Urinary bladder (tissue), 4 donors: ENCODE measurements around the gene SYNPR. TPM values are rescaled to one million over a fixed set of nuclear protein-coding genes. Genes with fewer than 3 reads are reported as not detected.
"Not testable (repeated sequence)": the region's sequence is repeated elsewhere in the genome, so short reads cannot be mapped to it uniquely, and the experiment has no call there.

ENCODE experiments used
- DNase-seq: peaks from one replicate; pipeline ENCODE4 v3.0.0-alpha.2; 2015; ENCODE audit errors: extremely low spot score
- H3K27ac ChIP-seq: one replicate; pipeline ENCODE4 v1.5.1; 2013; ENCODE audit warnings: low read depth, mild to moderate bottlenecking, moderate library complexity
- H3K36me3 ChIP-seq: one replicate; pipeline ENCODE4 v1.6.1; 2013; ENCODE audit warnings: mild to moderate bottlenecking, moderate library complexity; ENCODE audit not compliant: insufficient read depth
- H3K4me1 ChIP-seq: one replicate; pipeline ENCODE4 v1.6.1; 2013; ENCODE audit warnings: mild to moderate bottlenecking, moderate library complexity; ENCODE audit not compliant: insufficient read depth
- H3K4me3 ChIP-seq: one replicate; pipeline ENCODE4 v1.5.1; 2013; ENCODE audit warnings: low read depth, low read length
- WGBS: extraction: QIAGEN DNeasy Blood & Tissue Kit; methylation state at CpG from one replicate; pipeline ENCODE4 v1.1.7; 2013; 5-methylcytosine and 5-hydroxymethylcytosine counted together
- polyA plus RNA-seq: library from polyadenylated mRNA; stranded (reverse); fragments of 200-250 nt; gene quantifications from one replicate; pipeline ENCODE4 v1.2.3, GENCODE V29; 2013
- total RNA-seq: library from RNA; depleted of rRNA; stranded (reverse); fragments of >200 nt; gene quantifications from one replicate; pipeline ENCODE4 v1.2.3, GENCODE V29; 2014
- donor health status: healthy with polysubstance abuse.
- donor health status: healthy.

SYNPR gene
- total and polyA plus RNA-seq, 2 donors = 0.95 TPM; not detected in 1

GRCh38 chr3:63631670-63632069, 353.6 kb downstream of the SYNPR start:
- H3K36me3 ChIP-seq = no peaks in the 10 kb centered on the region
- no peak for DNase-seq
- H3K4me3 ChIP-seq = no peak overlapping the region
- no peak overlapping the region for H3K27ac ChIP-seq
- no peaks in the 10 kb centered on the region for H3K4me1 ChIP-seq
- whole genome bisulfite sequencing = 84% methylated on average over 4 of the region's 4 CpGs

DNA sequence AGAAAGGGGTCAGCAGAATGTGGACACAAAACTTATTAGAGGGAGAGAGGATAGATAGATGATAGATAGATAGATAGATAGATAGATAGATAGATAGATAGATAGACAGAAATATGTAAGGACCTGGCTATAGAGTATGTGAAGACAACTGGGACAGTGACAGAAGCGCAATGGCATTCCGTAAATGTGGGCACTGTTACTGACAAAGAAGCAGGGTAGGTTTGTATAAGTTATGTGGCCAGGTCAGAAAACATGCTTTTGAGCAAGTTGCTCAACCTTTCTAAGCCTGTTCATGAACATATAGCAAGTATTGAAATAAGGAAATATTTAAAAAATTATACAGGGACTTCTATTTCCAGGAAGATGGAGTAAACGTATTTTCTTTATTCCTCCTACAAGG, 357.1 kb downstream of the SYNPR start:
- 91% methylated on average over 3 of the region's 3 CpGs for WGBS
- no peaks in the 10 kb centered on the region for H3K36me3 ChIP-seq
- H3K27ac ChIP-seq = no peak overlapping the region
- H3K4me3 ChIP-seq = no peak overlapping the region
- no peak for DNase-seq
- H3K4me1 ChIP-seq = no peaks in the 10 kb centered on the region

GRCh38 chr3:63639806-63640205, 361.7 kb downstream of the SYNPR start:
- no peak overlapping the region for H3K4me3 ChIP-seq
- H3K36me3 ChIP-seq = no peaks in the 10 kb centered on the region
- DNase-seq = no peak
- H3K4me1 ChIP-seq = no peaks in the 10 kb centered on the region
- no peak overlapping the region for H3K27ac ChIP-seq
- 84% methylated on average over 2 of the region's 2 CpGs for WGBS

GRCh38 chr3:63642488-63642887, 364.4 kb downstream of the SYNPR start:
- no peak for DNase-seq
- no peaks in the 10 kb centered on the region for H3K36me3 ChIP-seq
- no peaks in the 10 kb centered on the region for H3K4me1 ChIP-seq
- no peak overlapping the region for H3K27ac ChIP-seq
- H3K4me3 ChIP-seq = no peak overlapping the region
- 16% methylated on average over 1 of the region's 1 CpG for WGBS

- no peak overlapping the region for H3K27ac ChIP-seq
- H3K4me1 ChIP-seq = no peaks in the 10 kb centered on the region
- H3K4me3 ChIP-seq = no peak overlapping the region
- no peak for DNase-seq
- H3K36me3 ChIP-seq = no peaks in the 10 kb centered on the region
- 65% methylated on average over 5 of the region's 5 CpGs for WGBS
Observed at GRCh38 chr3:63644212-63644797, 366.2 kb downstream of the SYNPR start.

GRCh38 chr3:63644928-63645781, 367.0 kb downstream of the SYNPR start:
- H3K4me3 ChIP-seq, H3K4me1 ChIP-seq, H3K36me3 ChIP-seq, DNase-seq, H3K27ac ChIP-seq: not testable (repeated sequence)
- WGBS = 61% methylated on average over 25 of the region's 25 CpGs

DNA sequence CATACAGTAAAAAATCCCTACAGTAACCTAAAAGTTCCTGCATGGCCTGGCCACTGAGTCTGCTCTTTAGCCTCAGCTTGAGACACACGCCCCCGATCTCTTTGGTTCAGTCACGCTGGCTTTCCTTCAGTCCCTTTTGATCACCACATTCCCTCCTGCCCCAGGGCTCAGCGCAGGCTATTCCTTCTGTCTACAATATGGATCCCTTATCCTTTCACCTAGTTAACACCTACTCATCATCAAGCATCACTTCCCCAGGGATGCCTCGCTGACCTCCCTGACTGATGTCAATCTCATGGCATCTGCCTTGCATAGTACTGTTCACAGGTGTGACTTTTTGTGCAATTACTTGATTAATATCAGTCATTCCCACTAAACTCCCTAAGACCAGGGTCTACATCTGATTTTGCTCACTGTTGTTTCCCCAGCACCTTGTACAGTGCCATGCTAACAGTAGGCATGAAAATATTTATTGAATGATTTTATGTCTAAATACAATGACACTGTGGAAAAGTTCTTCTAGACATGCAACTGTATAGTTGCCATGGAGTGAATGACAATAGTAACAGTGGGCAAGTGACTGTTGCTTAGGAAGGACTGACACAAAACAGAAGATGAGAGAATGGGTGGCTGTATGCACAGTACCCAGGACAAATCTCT, 374.1 kb downstream of the SYNPR start, which contains the start of gene SNTN:
Gene SNTN (plus strand): TSS at position 610 of the 660 bp plus-strand sequence. CDS start 13 bp downstream, at position 623.
- Histone ChIP-seq H3K27ac (no peak within 1 kb of the TSS), H3K4me3 (no peak within 1 kb of the TSS), H3K4me1 (no peaks in the 10 kb centered on the region), H3K36me3 (no peaks in the 10 kb centered on the region)
- no peak for DNase-seq
- 72% methylated on average over 5 of the region's 5 CpGs for WGBS

GRCh38 chr3:63654211-63654610, 376.1 kb downstream of the SYNPR start:
- DNase-seq = no peak
- Histone ChIP-seq H3K4me1 (no peaks in the 10 kb centered on the region), H3K36me3 (no peaks in the 10 kb centered on the region), H3K27ac (no peak overlapping the region), H3K4me3 (no peak overlapping the region)
- WGBS = 68% methylated on average over 4 of the region's 4 CpGs

DNA sequence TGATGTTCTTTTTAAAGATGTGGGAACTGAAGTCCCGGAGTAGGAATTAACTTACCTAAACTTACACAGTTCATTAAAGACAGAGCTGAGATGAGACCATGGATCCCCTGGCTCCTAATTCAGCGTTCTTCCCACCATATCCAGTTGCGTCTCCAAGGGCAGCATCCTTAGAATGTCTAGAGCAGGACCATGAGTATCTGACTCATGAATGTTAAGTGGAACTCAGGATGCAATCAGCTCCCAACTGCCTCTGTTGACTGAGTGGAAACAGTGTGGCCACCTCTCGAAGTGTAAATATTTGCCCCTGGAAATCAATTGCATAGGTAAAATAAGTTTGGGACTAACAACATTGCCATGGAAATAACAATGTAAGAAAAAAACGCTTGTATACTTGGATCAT, 376.8 kb downstream of the SYNPR start:
- Histone ChIP-seq H3K4me1 (no peaks in the 10 kb centered on the region), H3K4me3 (no peak overlapping the region), H3K27ac (no peak overlapping the region), H3K36me3 (no peaks in the 10 kb centered on the region)
- 73% methylated on average over 5 of the region's 5 CpGs for WGBS
- no peak for DNase-seq

DNA sequence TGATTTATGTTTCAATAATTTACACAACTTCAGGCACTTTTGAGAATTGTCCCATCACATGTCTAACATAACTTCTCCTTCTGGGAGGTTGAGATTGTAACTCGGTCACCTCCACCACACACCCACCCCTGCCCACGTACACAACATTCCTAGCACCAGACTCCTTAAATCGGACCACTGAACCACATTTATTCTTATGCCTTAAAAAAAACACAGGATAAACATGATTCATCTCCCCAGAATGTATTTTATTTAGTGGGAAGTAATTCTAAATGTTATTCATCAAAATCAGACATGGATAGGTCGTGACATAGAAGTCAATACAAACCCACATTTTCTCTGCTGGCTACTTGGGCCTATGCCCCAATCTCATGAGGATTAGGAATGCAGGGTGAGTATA, 377.4 kb downstream of the SYNPR start:
- Histone ChIP-seq H3K4me1 (no peaks in the 10 kb centered on the region), H3K36me3 (no peaks in the 10 kb centered on the region), H3K27ac (no peak overlapping the region), H3K4me3 (no peak overlapping the region)
- DNase-seq = no peak
- 71% methylated on average over 4 of the region's 4 CpGs for WGBS

DNA sequence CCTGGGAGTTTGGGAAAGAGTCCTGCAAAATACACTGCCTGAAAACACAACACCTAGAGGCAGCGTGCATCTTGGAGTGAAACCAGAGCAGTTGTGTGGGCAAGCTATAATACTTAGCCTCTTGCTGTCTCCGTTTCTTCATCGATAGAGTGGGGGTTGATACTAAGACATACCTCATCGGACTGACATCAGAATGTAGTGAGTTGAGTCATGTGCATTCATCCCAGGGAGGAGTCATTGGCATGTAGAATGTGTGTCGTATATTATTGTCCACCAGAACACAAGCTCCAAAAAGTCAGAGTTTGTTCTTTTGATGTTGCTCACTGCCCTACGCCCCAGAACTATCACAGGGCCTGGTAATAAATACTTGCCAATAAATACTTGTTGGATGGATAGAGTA, 378.7 kb downstream of the SYNPR start:
- Histone ChIP-seq H3K4me1 (no peaks in the 10 kb centered on the region), H3K4me3 (no peak overlapping the region), H3K36me3 (no peaks in the 10 kb centered on the region), H3K27ac (no peak overlapping the region)
- WGBS = 85% methylated on average over 6 of the region's 6 CpGs
- DNase-seq = no peak

- Histone ChIP-seq H3K36me3 (no peaks in the 10 kb centered on the region), H3K4me1 (no peaks in the 10 kb centered on the region), H3K4me3 (no peak overlapping the region), H3K27ac (no peak overlapping the region)
- 76% methylated on average over 1 of the region's 1 CpG for WGBS
- no peak for DNase-seq
Observed at GRCh38 chr3:63661242-63661641, 383.1 kb downstream of the SYNPR start.

DNA sequence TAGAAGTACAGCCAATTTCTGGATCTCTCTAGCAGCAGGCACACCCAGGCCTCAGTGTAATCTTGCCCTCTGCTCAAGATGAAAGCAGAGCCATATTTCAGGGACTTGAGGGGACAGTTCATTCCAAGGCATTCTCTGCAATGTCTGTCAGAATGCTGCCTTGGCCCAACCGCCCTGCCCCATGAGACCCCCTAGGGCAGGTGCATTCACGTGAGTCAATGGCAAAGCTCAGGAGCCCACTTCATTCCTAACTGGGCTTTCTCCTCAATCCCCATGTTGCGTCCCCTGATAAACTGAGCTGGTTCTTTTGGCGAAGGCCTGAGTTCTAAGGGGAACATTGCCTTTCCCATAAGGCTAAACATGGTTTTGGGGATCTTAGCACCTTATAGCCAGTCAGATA, 383.9 kb downstream of the SYNPR start:
- no peak overlapping the region for H3K4me3 ChIP-seq
- WGBS = 80% methylated on average over 4 of the region's 4 CpGs
- no peaks in the 10 kb centered on the region for H3K36me3 ChIP-seq
- no peaks in the 10 kb centered on the region for H3K4me1 ChIP-seq
- no peak overlapping the region for H3K27ac ChIP-seq
- DNase-seq = no peak

- Histone ChIP-seq H3K36me3 (no peaks in the 10 kb centered on the region), H3K4me1 (no peaks in the 10 kb centered on the region), H3K4me3 (no peak overlapping the region), H3K27ac (no peak overlapping the region)
- no peak for DNase-seq
Observed at GRCh38 chr3:63662500-63662899, 384.4 kb downstream of the SYNPR start.
